PFSK-1 (cell line): ENCODE data around the gene ADAP1.

Source experiments
- FOXP2 ChIP-seq: optimal IDR thresholded peaks from 2 replicates; pipeline ENCODE3; 2011; ENCODE audit warnings: borderline replicate concordance, control low read depth, inconsistent platforms; ENCODE audit not compliant: insufficient read depth; ENCODE audit errors: extremely low read length, extremely low read depth
- POLR2AphosphoS5 ChIP-seq: IDR thresholded peaks from 2 replicates; pipeline ENCODE4 v1.6.1; 2012; ENCODE audit warnings: low read depth, mild to moderate bottlenecking, control low read depth, low read length, moderate library complexity
- SIN3A ChIP-seq: IDR thresholded peaks from 2 replicates; pipeline ENCODE4 v1.6.1; 2012; ENCODE audit warnings: mild to moderate bottlenecking, low read length, moderate library complexity, borderline replicate concordance; ENCODE audit not compliant: insufficient read depth
- TAF1 ChIP-seq: IDR thresholded peaks from 2 replicates; pipeline ENCODE4 v1.6.1; 2012; ENCODE audit warnings: low read length, control low read depth, borderline replicate concordance; ENCODE audit not compliant: insufficient read depth
- TF ChIP-seq, protein P1 (sequence below), 2 experiments: IDR thresholded peaks; 2 replicates each; pipeline versions ENCODE4 v1.6.1 to v1.8.0; 2011 to 2012; ENCODE audit warnings: low read depth in 2 of 2, low read length in 2 of 2, control low read depth in 1 of 2, inconsistent platforms in 1 of 2, mild to moderate bottlenecking in 1 of 2, moderate library complexity in 1 of 2; ENCODE audit not compliant: insufficient read depth in 1 of 2

Gene ADAP1

DNA sequence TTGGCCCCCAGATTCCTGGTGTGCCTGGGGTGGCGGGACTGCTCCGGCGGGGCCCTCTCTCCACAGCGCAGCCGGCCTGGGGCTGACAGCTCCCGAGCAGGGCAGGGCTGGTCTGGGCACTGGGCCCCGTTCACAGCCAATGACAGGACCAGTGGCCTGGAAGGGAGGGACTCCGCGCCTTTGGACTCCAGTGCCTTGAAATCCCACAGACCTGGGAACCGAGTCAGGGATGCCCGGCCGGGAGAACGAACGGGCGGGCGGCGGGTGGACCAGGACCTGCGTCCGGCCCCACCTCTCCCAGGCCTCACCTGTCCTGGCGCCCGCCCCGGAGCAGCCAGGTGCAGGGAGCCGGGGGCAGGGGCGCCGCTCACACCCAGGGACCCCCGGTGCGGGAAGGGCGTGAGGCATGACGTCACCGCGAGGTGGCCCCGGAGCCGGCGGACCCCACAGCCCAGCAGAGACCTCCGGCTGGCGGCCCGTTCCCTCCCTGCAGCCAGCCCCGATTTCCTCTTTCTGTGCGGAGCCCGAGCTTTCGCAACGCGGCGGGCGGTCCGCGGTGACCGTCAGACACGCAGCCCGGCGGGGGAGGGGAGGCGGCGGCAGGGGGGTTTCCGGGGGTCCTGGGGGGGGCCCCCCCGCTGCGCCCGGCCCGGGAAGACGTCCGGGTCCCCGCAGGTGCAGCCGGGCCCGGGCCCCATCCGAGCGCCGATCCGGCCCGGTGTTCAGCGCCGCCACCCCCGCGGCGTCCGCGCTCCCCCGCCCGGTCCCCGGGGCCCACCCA lies 743 bp downstream of the ADAP1 start:
- TF ChIP-seq FOXP2 (no peak), POLR2AphosphoS5 (no peak), SIN3A (no peak), TAF1 (no peak)
- TF ChIP-seq, protein P1, sequence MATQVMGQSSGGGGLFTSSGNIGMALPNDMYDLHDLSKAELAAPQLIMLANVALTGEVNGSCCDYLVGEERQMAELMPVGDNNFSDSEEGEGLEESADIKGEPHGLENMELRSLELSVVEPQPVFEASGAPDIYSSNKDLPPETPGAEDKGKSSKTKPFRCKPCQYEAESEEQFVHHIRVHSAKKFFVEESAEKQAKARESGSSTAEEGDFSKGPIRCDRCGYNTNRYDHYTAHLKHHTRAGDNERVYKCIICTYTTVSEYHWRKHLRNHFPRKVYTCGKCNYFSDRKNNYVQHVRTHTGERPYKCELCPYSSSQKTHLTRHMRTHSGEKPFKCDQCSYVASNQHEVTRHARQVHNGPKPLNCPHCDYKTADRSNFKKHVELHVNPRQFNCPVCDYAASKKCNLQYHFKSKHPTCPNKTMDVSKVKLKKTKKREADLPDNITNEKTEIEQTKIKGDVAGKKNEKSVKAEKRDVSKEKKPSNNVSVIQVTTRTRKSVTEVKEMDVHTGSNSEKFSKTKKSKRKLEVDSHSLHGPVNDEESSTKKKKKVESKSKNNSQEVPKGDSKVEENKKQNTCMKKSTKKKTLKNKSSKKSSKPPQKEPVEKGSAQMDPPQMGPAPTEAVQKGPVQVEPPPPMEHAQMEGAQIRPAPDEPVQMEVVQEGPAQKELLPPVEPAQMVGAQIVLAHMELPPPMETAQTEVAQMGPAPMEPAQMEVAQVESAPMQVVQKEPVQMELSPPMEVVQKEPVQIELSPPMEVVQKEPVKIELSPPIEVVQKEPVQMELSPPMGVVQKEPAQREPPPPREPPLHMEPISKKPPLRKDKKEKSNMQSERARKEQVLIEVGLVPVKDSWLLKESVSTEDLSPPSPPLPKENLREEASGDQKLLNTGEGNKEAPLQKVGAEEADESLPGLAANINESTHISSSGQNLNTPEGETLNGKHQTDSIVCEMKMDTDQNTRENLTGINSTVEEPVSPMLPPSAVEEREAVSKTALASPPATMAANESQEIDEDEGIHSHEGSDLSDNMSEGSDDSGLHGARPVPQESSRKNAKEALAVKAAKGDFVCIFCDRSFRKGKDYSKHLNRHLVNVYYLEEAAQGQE (IDR thresholded peaks at IDR 0.05; ENCODE audit: insufficient read depth in 1 of 2, low read depth in 2 of 2, low read length in 2 of 2), result no peak

DNA sequence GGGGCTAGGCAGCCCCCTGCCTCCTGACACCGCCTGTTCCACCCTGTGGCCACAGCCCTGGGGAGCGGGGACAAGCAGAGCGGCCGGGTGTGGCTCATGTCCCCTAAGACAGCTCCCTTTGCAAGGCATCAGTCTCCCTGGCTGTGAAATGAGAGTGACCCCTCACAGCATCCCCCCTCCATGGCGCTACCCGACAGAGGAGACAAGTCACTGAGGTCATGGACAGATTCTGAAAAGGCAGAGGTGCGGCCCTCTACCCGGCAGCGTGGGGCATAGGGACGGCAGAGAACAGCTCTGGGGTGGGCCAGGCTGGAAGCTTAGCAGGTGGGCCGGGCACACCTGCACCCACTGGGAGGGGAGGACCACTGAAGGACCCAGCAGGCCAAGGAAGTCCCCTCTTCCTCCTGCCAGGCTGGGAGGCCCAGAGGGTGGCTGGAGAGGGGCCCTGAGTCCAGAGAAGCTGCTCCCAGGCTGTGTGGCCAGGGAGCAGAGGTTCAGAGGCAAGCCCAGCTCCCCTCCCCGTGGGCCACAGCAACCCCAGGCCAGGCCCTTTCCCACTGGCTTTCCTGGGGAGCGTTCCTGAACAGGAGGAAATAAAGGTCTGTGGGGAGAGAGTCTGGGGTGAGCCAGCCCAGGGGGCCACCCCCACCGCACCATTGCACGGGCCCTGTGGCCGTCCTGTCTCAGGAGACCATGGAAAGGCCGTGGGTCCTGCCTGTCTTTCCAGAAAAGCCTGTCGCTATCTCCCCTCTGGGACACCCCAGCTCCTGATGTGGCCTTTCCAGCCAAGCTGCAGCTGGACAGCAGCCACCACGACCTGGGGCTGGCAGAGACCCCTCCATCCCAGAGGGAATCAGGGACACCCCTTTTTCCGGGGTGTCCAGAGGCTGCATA lies 1.7 kb downstream of the ADAP1 start:
- TF ChIP-seq, protein P1 (IDR thresholded peaks at IDR 0.05; ENCODE audit: insufficient read depth in 1 of 2, low read depth in 2 of 2, low read length in 2 of 2), result no peak
- no peak for TF ChIP-seq TAF1
- TF ChIP-seq SIN3A, result no peak
- TF ChIP-seq POLR2AphosphoS5, result no peak
- no peak for TF ChIP-seq FOXP2

DNA sequence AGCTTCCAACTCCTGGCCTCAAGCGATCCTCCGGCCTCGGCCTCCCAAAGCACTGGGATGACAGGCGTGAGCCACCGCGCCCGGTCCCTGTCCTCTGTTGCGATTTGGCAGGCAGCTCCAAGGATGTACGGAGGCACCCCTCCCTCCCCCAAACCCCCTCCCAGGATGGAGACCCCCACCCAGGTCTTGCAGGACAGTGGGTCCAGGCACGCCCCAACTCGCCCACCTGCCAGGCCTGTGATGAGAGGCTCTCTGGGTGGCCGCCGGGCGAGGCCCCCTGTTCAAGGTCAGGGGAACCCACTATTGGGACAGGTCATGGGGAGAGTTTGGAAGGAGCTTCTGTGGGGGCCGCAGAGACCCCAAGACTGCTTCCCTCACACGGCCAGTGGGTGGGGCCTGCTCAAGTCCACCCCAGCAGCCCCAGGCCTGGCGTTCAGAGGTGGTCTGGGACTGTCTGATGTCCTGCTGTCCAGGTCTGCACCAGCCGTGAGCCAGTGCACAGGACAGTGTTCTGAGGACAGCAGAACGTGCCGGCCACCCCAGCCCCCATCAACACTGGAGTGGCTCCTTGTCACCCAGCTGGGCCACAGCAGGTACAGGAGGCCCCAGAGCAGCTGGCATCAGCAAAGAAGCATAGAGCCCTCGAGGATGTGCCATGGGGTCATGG lies 2.5 kb downstream of the ADAP1 start:
- no peak for TF ChIP-seq SIN3A
- TF ChIP-seq FOXP2, result no peak
- no peak for TF ChIP-seq TAF1
- no peak for TF ChIP-seq POLR2AphosphoS5
- TF ChIP-seq, protein P1 (IDR thresholded peaks at IDR 0.05; ENCODE audit: insufficient read depth in 1 of 2, low read depth in 2 of 2, low read length in 2 of 2), result no peak

DNA sequence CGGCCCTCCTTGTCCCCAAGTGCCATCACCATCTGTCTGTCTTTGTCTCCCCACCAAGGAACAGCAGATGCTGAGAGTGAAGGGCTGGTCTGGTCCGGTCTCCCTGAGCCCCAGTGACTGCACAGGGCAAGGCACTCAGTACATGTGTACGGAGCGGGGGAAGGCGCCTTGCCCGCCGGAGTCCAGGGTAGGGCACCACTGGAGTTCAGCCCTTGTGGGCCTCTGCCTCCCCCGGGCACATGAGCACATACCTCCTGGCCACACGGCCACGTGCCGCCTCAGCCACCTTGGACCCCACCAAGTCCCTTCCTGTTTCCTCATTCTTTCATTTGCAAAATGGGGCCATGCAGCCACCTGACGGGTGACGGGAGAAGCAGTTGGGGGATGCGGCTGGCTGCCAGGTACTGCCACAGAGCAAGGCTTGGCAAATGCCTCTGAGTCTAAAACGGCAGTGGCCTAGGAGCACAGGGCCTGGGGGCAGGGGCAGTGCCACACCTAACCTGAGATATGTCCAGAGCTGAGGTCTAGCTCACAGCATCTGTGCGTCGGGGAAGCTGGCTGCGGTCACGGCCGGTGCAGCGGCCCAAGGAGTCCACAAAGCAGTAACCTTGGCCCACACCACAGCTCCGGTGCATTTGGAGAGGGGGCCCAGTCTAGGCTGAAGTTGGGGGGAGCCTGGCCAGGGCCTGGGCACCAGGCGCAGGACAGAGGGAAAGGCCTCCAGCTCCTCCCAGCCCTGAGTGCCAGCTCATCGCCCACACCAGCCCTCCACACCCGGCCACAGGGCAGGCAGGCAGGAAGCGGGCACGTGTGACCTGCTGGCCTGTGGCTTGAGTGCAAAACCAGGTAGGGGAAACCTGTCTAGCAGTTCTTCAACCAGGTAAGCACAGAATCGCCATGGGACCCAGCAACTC lies 5.2 kb downstream of the ADAP1 start:
- TF ChIP-seq SIN3A, result no peak
- TF ChIP-seq FOXP2, result no peak
- TF ChIP-seq, protein P1 (IDR thresholded peaks at IDR 0.05; ENCODE audit: insufficient read depth in 1 of 2, low read depth in 2 of 2, low read length in 2 of 2), result no peak
- TF ChIP-seq POLR2AphosphoS5, result no peak
- TF ChIP-seq TAF1, result no peak
